GM21367 (cell line): ENCODE data around the gene DPEP2.

Experiments
- ATAC-seq: cut with Tn5 transposase; IDR thresholded peaks from one replicate; pipeline ENCODE4 v1.9.1; 2021; ENCODE audit not compliant: unreplicated experiment

Gene DPEP2

DNA sequence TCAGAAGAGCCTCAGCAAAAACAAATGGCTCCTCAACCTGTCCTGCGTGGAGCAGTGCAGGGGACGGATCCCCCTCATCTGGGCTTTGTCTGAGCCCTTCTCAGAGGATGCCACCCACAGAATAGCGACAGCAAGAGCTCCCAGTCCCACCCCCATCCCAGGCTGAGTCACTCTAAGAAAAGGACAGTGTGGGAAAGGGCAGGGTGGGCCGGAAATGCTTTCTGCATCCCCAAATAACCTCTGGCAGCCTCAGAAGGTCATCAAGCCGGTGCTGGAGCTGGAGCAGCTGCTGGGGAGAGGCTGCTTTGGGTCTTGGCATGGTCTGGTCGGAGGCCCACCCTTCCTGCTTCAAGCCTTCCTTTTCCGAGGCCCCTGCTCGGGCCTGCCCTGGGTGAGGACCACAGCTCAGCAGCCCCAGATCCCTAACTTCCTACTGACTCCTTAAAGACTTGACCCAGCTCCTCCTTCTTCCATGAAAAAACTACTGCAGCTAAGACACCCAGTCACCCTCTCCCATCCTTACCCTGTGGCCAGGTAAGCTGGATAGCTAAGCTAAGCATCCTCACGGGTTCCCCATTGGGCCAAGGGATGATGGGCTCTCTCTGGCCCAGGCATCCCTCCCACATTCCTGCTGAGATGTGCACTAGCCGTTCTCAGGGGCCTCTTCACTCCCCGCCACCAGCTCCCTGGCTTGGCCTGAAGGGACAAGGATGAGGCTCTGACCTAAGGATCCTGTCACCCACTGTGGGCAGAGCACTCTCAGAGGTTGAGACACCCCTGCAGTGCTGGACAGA, 39.6 kb downstream of the DPEP2 start:
- ATAC-seq = no peak

DNA sequence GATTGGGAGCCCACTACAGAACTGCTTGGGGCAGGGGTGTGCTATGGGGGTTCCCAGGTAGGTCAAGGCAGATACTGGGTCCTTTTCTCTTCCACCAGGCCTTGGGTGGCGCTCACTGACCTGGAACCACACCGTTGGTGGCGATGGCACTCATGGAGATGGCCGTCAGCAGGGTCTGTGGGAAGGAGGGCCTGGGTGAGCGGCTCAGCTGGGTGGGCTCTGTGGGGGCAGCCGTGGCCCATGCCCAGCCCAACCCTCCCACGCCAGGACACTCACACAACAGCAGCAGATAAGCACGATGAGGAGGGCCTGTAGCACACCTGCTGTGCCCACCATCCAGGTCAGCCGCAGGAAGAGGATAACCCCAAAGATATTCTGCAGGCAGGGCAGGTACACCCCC, 41.7 kb downstream of the DPEP2 start:
- ATAC-seq = no peak

DNA sequence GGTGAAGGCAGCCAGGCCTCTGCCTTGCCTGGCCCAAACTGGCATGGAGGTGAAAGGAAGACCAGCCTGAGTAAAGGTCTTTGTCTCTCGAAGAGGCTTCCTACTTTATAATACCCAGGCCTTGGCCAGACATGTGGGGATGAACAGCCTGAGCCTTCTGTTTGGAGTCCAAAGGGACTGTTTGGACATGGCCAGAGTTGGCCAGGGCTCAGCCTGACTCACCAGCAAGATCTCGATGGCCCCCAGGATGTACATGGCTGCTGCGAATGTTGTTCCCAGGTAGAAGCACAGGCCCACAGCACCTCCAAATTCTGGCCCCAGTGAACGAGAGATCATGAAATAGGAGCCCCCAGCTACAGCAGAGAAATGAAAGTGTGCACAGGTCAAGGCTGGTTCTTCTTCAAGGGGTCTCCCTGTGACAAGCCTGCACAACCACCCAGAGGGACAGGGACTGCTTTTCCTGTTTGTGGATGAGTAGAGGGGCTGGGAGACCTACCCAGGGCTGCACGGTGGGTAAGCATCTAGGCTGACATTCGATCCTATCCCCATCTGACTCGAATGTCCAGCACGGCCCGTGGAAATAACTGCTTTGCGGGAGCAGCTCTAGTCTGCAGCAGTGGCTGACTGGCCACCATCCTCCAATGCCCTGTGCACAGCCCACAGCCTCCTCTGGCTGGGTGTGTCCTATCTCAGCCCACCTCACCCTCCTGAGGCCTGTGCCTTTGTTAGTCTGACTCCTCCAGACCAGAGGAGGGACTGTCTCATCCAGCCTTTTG, 44.7 kb downstream of the DPEP2 start:
- no peak for ATAC-seq

DNA sequence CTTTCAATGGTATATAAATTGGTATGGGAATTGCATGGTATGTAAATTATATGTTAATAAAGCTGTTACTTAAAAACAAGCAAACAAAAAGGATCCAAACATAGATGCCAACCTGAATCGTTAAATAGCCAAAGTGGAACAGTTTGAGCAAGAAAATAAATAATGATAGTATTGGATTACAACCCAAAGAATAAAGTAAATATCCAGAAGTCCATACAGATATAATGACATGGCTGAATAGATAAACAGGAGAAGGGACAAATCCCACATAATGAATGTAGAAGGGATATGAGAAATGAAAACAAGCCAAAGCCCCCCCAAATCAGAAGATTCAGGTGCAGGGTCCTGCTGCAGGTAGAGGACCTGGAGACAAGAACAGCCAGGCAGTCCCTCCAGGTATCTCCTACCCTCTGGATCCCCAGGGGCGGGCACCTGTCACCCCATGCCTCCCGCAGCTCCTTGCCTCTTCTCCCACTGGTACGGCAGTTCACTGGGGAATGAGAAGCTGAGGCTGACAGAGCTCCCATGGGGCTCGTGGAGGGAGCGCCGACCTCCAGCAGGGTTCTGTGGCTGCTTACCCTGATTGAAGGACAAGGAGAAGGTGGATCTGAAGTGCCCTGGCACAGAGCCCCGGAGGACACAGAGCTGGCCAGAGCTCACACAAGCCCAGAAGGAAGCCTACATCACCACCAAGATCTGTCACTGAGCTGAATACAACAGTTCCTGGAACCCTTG, 45.5 kb downstream of the DPEP2 start:
- no peak for ATAC-seq

DNA sequence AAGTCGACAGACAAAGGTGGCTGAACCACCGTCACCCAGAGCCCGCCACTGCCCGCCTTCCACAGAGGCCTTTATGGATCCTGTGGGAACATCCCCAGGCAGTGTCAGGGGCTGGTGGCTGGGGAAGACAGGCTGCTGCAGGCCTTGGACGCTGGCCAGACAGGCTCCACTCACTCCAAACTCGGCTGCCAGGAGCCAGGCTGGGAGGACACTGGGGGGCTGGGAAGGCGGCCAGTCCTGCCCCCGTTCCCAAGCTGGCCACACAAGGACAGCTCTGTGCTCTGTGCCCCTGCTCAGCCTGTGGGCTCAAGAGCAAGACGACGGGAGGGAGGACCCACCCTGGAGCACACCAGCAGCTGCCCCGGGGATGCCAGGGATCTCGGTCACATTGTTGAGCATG, 47.8 kb downstream of the DPEP2 start:
- ATAC-seq = no peak

DNA sequence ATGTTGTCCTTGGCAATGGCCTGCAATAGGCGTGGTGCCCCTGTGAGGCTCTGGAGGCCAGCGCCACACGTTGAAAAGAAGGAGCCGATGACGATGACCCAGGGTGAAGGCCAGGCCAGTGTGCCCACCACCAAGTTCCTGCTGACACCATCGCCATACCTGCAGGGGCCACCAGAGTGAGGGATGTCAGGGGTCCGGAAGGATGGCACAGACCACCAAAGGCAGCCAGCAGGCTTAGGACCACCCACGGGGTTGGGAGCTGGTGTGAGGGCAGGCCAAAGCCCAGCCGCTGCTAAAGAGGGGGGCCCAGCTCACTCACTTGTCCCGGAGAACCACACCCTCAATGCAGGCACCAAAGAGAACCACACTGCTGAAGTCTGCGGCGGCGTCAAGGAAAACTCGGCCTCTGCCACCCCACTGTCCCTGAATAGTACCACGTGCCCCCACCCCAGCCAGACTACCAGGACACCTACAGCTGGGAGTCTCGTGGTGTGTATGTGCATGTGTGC, 48.9 kb downstream of the DPEP2 start:
- no peak for ATAC-seq

DNA sequence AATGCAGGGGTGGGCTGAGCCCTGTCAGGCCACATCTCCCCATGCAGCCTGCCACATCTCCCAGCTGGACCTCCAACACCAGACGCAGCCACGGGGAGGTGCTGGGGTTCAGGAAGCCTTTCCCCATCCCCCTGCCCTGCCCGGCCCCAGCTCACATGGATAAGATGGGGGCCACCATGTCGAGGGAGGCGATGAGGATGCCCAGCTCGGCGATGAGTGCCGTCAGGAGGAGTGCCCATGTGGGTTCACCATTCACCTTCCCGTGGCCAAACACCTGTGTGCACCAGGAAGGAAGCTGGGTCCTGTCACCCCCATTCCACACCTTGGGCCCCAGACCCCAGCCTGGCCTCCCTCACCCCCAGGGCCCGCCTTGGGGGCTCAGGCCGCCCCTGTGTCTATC, 49.6 kb downstream of the DPEP2 start:
- ATAC-seq = no peak

DNA sequence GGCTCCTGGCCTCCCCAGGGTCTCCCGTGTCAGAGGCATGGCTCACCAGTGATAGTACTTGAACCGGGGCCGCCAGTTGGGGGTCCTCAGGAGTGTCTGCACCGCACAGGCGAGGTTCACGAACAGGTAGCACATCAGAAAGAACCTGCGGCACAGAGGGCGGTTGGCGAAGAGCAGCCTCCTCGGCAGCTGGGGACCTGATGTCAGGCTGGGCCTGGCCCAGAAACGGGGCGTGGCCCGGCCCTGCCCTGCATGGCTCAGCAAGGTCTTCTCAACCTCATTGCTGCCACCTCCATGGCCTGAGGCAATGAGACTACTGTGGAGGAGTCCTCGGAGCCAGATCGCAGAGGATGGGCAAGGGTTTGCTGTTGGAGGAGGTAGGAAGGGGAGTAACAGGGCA, 51.3 kb downstream of the DPEP2 start:
- no peak for ATAC-seq

DNA sequence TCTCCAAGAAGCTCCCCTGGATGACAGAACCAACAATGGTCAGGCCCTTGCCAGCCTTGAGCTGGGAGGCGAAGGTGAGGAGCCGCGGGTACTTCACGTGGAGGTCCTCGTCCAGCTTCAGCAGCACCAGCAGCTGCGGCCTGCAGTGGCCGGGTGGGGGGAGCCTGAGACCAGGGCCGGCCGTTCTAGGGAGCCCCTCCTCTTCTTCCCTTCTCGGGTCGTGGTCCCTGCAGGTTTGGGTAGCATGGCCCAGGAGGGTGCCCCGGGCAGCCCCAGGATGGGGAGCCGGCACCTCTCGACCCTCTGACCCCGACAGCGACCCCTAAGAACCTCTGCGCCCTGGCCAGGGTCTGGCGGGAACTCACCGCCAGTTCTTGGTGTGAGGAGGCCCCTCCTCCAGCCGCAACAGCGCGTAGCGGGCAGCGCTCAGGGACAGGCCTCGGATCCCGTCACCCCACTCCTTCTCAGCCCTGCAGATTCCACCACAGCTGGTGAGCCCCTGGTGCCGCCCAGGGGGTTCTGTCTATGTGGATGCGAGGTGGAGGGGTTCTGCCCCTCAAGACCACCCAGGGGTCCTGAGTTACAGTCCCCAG, 52.2 kb downstream of the DPEP2 start:
- ATAC-seq = no peak

DNA sequence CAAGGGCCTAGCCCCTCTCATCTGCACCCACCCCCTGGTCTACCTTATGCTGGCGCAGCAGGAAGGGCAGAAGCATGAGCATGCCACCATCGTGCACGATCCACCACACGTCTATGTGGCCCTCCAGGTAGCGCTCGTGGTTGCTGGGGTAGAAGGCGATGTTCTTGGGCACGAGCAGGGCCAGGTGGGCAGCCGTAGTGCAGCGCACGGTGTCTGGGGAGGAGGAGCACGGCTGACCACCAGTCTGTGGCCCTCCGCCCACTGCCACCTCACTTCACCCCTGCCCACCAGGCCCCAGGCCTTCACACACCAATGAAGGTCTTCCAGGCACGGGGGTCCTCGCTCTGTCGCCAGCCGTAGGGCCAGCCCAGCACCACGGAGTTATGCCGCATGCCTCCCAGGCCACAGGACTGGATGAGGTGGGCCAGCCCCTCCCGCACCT, 53.1 kb downstream of the DPEP2 start:
- no peak for ATAC-seq

DNA sequence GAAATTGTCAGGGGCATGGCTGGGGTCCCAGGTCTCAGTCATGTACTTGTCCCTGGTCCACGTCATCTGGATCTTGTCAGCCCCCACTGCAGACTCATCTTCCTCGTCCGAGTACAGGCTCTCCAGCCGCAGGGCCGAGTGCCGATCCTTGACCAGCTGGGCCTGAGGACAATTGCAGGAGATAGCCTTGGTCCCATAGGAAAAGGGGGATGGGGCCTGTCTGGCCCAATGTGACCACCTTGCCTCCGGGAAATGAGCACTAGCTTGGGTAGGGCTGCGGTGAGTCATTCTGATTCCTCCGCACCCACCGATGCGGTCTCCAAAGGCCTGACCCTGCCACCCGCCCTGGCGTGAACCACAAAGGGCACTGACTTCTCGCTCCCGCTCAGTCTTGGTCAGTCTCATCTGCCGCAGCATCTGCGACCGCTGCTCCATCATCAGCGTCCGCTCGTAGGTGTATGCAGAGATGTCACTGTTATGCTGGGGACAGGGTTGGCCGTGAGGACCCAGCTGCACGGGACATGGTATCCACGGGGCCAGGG, 53.8 kb downstream of the DPEP2 start:
- no peak for ATAC-seq

DNA sequence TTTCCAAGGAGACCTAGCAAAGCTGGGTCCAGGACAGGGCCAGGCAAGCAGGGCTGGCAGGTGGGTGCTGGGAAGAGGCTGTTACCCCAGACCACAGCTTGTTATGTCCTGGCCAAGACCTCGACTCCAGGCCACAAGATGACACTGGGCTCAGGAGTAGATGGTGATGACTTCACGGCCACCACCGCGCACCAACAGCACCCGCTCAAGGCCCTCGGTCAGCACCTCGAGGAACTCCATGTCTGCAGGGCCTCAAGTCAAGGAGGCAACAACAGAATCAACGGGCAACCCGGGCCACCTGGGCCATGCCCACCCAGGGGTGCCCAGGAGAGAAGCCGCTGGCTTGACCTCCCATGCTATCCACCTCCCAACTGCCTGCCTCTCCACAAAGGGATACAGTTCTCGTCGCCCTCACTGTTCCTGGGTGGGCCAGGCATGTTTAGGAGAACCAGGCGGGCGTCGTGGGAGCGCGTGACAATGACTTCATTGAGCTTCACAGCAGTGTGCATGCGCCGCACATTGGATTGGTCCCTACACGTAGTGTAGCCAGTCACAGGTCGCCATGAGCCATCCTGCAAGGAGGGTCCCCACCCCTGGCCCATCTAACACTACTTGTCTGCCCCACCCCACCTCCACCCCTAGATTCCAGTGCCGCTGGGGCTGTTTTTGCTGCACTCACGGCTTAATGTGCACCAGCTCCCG, 54.4 kb downstream of the DPEP2 start:
- no peak for ATAC-seq

DNA sequence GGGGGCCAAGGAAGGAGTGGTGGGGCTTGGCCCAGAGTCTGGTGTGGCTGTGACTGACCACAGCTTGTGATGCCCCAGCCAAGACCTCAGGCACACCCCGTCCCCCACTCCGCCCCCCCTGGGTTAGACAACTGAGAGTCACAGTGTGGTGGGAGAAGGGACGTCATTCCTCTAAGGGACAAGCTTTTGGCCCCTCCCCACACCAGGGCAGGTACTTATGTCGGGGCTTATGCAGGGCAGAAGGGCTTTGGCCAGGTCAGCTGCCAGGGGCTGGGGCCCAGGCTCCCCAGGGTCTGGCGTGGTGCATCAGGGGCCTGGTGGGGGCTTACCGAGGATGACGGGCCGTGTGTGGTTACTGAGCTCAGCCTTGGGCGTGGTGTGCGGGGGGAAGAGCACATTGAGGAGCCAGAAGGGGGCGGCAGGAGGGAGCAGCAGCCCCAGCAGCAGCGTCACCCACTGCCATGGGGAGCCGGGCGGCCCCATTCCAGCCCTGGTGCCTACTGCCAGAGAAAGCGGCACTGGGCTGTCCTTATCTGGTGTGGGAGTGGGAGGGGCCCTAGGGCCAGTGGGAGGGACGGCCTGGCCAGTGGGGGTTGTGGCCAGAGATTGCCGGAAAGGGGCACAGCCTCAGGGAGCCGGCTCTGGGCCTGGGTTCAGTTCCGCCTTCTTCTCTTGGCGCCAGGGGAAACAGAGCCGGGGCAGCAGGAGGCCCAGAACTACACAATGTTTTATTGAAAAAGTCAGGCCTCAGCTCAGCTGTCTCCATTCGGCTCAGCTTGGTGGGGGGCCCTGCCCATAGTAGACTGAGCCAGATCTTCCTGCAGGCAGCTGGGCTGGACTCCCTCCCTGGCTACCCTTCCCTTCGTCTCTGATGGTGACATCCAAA, 55.4 kb downstream of the DPEP2 start, which contains the start of gene LCAT:
LCAT (minus strand) TSS at position 502 of the 886 bp plus-strand sequence; CDS start at position 483, 19 bp downstream.
- no peak for ATAC-seq

DNA sequence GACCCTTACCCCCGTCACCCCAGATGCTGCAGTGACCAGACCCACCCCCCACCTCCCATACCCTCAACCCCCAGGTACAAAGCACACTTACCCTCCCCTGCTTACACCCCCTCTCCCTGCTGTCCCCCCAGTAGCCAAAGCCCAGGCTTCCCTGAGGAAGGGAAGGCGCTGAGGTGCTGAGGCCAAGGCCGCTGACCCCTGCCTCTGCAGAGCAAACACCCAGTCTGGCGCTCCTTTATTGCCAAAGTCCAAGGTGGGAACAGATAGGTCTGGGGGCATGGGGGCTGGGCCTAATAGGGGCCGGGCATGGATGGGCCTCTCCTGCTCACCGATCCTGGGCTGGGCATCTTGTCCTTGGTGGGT, 56.0 kb downstream of the DPEP2 start:
- no peak for ATAC-seq

DNA sequence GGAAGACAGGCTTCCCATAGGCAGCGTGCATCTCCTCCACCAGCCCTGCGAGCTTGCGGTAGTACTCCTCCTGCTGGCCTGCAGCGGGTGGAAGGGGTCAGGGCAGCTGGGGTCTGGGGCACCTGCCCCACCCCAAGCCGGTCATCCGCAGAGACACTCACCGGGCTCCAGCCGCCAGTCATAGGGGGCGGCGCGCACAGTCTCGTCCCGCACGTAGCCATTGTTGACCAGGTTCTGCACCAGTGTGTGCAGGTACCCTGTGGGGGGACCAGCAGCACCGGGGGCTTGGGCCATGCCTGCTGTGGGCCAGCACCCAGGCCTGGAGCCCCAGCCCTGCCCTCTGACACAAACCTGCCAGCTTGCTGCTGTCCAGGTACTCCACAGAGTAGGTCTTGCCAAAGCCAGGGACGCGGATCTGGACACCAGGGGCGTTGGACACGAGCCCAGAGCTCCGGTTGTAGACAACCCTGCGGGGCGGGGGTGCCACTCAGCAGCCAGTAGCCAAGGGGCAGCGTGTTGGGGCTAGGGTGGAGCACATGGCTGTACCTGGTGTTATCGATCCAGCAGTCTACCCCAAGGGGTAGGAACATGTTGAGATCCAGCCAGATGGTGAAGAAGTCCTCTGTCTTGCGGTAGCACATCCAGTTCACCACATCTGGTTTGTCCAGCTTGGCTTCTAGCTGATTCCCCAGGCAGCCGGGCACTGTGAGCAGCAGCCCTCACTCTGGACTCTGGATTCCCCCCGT, 56.6 kb downstream of the DPEP2 start:
- no peak for ATAC-seq

DNA sequence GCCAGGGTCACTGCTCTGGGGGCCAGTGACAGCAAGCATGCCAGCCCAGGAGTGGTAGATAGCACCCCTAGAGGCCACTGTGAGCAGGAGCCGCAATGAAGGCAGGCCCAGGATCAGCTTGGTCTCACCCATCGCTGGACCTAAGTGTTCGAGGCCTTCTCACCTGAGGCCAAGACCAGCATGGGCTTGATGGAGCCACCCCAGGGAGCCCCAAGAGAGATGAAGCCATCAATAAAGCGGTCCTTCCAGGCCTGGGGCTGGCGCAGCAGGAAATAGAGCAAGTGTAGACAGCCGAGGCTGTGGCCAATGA, 57.1 kb downstream of the DPEP2 start:
- ATAC-seq = no peak

DNA sequence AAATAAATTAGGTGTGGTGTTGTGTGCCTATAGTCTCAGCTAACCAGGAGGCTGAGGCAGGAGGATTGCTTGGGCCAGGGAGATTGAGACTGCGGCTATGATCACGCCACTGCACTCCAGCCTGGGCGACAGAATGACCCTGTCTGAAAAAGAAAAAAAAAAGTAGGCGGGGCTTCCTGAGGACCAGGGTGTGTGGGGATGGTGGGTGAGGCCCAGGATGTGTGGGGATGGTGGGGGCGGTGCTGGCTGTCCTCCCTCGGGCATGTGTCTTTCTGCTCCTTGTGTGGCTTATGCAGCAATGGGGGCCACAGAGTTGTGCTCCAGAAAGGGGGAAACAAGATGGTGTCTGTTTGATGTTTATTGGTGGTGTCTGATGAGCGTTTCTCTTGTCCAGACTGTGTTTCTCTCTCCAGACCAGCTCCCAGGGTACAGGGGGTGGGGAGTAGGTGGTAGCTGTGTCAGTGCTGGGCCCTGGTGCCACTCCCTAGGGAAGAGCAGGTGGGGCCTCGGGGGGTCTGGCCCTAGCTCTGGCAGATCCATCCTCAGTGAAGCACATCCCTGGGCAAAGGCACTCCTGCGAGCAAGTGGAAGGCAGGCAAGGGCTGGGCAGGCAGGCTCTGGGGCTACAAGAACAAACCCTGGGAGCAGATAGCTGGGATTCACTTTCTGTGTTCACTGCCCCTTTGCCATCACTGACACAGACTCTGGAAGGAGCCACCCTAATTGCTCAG, 57.6 kb downstream of the DPEP2 start:
- no peak for ATAC-seq
